GM23338 (cell line): ENCODE data around the gene MPRIP.

ENCODE experiments used
- CREB1 ChIP-seq: fragments of 250-450 bp; sonication (Bioruptor Pico); IDR thresholded peaks from 2 replicates; pipeline ENCODE4 v1.5.0; 2020; ENCODE audit warnings: low read depth, mild to moderate bottlenecking, moderate library complexity
- CTCF ChIP-seq, 2 experiments: fragments of 200-600 bp in 1 of 2; sonication (generic) in 1 of 2; conservative IDR thresholded peaks; 2 replicates each; pipeline versions ENCODE4 v1.5.1 to v1.6.1; 2016 to 2017; ENCODE audit warnings: antibody characterized with exemption in 2 of 2, low read depth in 2 of 2, mild to moderate bottlenecking in 2 of 2, moderate library complexity in 1 of 2
- EZH2 ChIP-seq: fragments of 200-600 bp; sonication (generic); IDR thresholded peaks from one replicate; pipeline ENCODE4 v1.8.0; 2017; ENCODE audit warnings: antibody characterized with exemption, mild to moderate bottlenecking, low read depth; ENCODE audit not compliant: unreplicated experiment
- EZH2phosphoT487 ChIP-seq: fragments of 200-600 bp; sonication (generic); IDR thresholded peaks from one replicate; pipeline ENCODE4 v1.8.1; 2018; ENCODE audit warnings: antibody characterized with exemption; ENCODE audit not compliant: unreplicated experiment
- JUNB ChIP-seq: IDR thresholded peaks from one replicate; pipeline ENCODE4 v1.6.1; 2016; ENCODE audit warnings: antibody characterized with exemption; ENCODE audit not compliant: unreplicated experiment

GRCh38 chr17:17088086-17088485, 45.8 kb downstream of the MPRIP start:
- TF ChIP-seq CREB1: no peak
- no peak for TF ChIP-seq CTCF (conservative IDR thresholded peaks at IDR 0.05; ENCODE audit: low read depth in 2 of 2)
- TF ChIP-seq JUNB: no peak
- TF ChIP-seq EZH2: no peak
- no peak for TF ChIP-seq EZH2phosphoT487
